ENCODE results near the gene ZNF692.

ZNF692 gene

GRCh38 chr1:248825573-248825908, 33.3 kb downstream of the ZNF692 start:
- DNase-seq (ENCODE audit: low read depth in 2 of 2) = no peak

- DNase-seq (ENCODE audit: low read depth in 2 of 2) = no peak
Measured at GRCh38 chr1:248825136-248825535, 33.7 kb downstream of the ZNF692 start.

DNA sequence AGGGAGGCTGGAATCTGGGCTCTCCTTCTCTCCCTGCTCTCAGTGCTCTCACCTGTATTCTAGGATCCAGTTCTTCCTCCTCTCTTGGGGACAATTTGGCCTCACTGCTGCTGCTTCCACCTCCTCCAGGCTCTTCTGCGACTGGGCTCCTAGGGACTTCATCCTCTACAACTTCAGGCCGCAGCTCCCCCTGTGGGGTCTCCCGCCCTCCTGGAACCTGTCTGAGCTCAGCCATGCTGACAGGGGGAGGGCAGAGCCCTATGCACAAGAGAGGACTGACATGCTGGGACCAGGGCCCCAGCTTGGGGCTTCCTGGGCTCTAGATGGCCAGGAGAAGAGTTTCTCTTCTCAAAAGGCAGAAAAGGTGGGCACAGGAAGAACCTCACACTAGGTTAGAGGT, 34.2 kb downstream of the ZNF692 start:
- DNase-seq (ENCODE audit: low read depth in 2 of 2) = no peak

DNA sequence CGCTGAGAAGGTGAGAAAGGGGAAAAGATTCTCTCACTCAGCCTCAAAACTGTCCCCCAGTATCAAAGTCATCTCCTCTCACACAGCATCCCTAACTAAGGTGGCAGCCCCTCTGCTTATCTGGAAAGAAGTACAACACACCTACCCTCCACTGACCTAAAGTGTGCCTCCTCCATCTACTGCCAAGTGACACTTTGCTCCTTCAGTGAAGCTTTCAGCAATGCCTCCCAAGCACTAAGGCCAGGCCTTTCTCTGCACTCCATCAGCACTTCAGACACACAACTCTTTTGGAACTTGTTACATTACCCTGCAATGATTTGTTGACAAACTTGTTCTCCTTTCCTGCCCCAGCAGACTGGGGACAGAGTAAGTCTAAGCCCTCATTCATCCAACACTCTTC, 34.6 kb downstream of the ZNF692 start:
- DNase-seq (ENCODE audit: low read depth in 2 of 2) = no peak

DNA sequence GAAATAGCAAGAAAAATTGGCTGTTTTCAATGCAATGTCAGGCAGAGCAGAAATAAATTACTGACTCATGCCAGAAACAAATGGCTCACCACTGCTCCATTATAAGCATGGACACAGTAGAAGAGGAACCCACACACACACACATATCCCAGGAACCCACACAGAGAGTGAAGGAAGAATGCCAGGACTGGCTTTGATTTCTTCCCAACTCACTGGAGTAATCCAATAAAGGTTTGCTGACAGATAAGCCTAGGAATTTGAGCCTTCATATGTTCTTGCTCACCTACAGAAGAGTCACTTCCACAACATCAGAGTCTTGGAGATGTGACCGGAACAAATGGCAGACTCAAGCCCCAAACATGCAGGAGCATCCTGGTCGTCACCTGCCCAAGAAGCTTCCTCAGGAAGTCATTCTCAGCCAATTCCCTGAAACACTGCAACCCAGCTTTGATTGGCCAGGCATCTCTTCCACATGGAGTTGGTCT, 35.3 kb downstream of the ZNF692 start:
- peak; percentile 72 to 77 for DNase-seq (ENCODE audit: low read depth in 2 of 2)

GRCh38 chr1:248822148-248823032, 36.5 kb downstream of the ZNF692 start:
- no peak for DNase-seq (ENCODE audit: low read depth in 2 of 2)

GRCh38 chr1:248821641-248822040, 37.2 kb downstream of the ZNF692 start:
- no peak for DNase-seq (ENCODE audit: low read depth in 2 of 2)

- DNase-seq (ENCODE audit: low read depth in 2 of 2) = peak in 1 of 2 experiments; percentile 34
Measured at GRCh38 chr1:248821101-248821500, 37.8 kb downstream of the ZNF692 start.

DNA sequence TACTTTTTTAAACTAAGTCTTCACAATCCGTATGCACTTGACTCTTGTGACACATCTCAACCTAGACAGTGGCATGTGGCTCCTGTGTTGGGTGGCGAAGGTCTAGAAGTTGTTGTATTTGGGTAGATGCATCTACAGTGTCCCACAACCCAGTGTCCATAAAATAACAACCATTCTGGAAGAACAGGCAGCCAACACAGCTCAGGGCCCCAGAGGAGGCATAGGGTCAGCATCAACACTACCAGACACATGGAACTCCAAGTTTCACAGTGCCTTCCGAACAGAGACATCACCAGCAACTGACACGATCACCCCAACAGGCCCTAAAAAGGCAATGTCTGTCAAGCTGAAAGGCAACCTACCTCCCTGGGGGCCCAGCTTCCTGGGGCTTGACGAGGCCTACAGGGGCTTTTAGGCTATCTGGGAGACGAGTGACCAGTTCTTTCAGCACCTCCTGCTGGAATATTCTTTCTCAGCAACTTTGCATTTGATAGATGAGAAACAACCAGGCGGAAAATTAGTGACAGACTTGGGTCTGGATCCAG, 38.8 kb downstream of the ZNF692 start:
- DNase-seq (ENCODE audit: low read depth in 2 of 2) = no peak

DNA sequence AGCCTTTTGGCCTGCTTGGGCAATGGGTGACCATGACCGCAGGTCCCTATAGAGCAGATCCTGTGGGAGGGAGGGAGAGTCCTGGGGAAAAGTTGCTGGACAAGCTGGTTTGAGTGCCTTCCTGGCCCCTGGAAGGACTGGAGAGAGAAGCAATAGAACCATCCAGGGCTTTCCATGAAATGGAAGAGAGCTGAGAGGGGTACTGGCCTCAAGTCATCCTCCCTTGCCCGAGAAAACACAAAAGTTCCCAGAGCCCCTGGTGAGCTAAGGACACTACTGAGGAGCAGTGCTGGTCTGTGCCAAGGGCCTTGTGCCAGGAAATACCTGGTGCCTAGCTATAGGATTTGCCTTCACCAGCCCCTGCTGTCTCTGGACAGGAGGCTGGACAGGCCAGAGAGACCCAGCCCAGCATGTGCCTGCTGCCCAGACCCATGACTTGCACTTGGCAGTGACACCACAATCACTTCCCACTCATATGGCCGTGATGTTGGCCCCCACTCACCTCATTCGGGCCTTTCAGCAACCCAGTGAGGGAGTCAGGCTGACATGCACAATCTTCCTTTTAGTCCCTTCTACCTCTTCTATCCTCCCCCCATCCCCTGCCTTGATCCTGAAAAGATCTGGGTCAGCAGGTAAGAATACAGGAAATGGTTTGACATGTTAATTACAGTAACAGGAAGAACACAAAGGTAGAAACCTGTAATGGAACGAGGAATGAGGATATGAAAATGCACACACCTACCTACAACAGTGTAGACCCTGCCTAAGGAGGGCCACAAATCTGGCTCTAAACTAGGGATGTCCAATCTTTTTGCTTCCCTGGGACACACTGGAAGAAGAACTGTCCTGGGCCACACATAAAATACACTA, 40.1 kb downstream of the ZNF692 start:
- no peak for DNase-seq (ENCODE audit: low read depth in 2 of 2)

DNA sequence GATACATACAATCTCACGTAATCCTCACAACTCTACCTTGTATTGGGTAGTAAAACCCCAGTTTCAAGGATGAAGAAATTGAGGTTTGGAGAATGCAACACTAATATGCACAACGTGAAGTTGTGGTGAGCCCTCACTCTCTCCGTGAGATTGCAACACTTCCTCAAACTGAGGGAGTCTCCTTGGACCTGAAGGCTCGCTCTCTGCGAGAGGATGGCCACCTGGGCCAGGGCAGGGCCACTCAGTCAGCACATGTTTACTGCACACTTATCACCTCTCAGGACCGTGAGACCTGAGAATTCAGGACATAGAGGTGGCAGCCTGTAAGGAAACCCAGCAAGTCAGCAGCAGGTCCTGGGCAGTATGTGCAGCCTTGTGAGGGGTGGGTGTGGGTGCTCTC, 41.8 kb downstream of the ZNF692 start:
- DNase-seq (ENCODE audit: low read depth in 2 of 2) = no peak

- DNase-seq (ENCODE audit: low read depth in 2 of 2) = no peak
Measured at GRCh38 chr1:248816042-248816851, 42.6 kb downstream of the ZNF692 start.

- DNase-seq (ENCODE audit: low read depth in 2 of 2) = no peak
Measured at GRCh38 chr1:248815407-248816034, 43.4 kb downstream of the ZNF692 start.

- no peak for DNase-seq (ENCODE audit: low read depth in 2 of 2)
Measured at GRCh38 chr1:248814351-248814750, 44.5 kb downstream of the ZNF692 start.

- DNase-seq (ENCODE audit: low read depth in 2 of 2) = no peak
Measured at GRCh38 chr1:248813546-248813945, 45.3 kb downstream of the ZNF692 start.

- no peak for DNase-seq (ENCODE audit: low read depth in 2 of 2)
Measured at GRCh38 chr1:248812736-248813425, 46.0 kb downstream of the ZNF692 start.

DNA sequence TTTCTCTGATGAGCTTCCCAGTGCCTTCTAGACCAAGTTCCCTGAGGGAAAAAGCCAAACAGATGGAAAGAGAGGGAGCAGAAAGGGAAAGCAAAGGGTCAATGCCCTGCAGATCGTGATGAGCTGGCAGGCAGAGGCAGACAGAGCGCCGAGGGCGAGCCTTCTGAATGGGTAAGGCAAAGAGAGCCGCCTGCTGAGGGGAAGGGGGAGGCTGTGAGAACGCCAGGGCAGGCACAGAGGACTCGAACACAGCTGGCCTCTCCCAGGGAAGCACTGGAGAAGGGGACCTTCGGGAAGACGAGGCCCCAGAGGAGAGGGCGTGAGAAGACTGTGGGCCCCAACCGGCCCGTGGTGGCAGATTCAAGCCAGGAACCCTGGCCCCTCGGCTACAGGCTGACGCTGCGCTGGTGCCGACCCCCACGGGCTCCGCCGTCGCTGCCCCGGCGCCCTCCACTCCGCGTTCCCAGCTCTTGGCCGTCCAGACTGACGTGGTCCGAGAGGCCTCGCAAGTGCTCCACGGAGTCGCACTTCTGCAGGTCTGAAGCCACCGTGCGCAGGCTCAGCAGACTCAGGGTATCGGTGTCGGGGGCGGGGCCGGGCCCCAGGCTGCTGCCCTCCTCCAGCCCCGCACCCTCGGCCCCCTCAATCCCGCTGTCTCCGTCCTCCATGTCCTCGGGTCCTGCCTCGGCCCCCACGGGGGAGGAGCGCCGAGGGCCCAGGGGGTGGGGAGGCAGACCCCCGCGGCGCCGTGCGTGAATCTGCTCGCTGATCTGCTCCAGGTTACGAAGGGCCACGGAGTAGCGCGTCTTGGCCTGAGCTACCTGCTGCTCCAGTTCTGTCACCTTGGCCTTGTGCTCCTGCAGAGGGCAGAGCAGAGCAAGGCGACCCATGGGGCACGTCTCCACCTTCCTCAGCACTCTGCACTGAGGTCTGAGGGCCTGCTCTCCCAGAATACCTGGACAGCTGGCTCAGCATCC, 47.1 kb downstream of the ZNF692 start:
- no peak for DNase-seq (ENCODE audit: low read depth in 2 of 2)

DNA sequence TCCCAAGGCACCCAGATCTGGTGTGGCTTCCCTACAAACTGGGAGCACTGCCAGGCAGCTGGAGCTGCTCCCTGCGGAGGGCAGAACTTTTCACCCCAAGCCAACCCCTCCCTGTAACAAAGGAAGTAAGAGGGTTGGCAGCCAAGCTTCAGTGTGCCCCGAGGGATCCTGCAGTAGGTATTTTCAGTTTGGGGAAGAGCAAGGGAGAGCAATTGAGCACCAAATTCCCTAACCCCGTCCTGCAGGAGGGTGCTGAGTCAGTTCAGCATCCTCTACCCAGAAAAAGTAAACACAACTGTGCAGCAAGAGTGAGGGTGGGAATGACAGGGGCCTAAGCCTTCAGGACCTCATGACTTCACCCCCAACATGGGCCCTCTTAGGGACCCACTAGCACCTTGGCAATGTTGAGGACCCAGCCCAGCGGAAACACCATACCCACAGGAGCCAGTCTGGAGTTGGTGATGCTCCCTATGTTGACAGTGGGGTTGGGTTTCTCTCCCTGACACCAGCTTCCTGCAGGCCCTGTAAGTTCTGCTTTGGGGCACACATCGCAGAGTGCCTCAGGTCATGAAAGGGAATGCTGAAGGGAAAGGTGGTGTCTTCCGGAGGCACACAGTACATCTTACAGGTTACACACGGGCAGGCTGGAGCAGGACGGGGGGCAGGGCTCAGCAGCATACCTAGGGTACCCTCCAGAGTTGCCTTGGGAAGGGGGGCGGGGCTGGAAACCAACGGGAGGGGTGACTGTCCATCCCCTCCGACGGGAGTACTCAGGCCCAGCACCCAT, 48.0 kb downstream of the ZNF692 start:
- DNase-seq (ENCODE audit: low read depth in 2 of 2) = no peak

Data from fibroblast of skin of left quadriceps (primary cell).